Erythroblast (primary cell): ENCODE data around the gene PACS1.

Experiments
- GATA1 ChIP-seq: IDR thresholded peaks from 2 replicates; pipeline ENCODE4 v1.6.1; 2011; ENCODE audit warnings: low read depth, mild to moderate bottlenecking, control low read depth, low read length, moderate library complexity
- POLR2A ChIP-seq: IDR thresholded peaks from 2 replicates; pipeline ENCODE4 v1.6.1; 2011; ENCODE audit warnings: mild to moderate bottlenecking, low read length

DNA sequence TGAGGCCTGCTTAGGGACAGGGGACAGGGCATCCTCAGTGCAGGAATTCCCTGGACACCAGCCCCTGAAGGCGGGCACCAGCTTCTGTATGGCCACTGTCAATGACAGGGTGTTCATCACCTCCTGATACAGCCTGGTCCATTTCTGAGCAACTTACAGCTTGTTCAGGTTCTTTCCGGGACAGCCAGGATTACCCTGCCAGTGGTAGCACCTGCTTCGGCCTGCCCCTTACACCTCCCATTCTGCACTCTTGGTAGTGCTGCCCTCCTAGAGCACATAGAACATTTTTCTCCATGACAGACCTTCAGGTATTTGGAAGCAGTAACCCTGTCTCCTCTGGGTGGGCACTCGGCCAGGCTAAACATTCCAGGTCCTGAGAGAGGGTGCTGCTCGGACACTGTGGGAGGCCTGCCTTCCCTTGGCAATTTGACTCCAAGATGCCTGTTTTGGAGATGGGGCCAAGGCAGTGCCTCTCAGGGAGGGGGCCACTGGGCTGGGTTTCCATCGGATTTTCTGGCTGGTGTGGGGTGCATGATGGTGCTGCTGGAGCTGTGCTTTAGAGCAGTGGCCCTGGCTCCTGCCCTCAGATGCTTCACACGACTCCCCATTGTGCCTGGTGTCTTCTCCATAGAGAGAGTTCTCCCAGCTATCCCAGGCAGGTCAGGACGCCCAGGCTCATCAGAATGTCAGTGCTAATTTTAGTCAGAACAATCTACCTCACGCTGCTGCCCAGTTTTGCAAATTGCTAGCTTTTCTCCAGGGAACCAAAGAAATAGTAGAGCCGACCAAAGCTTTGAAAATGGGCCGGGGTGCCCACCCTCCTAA is 22.3 kb upstream of the PACS1 start:
- TF ChIP-seq POLR2A: no peak
- no peak for TF ChIP-seq GATA1
